DOHH2 (cell line): ENCODE measurements around the gene MTFR2.

Experiments used
- H3F3A ChIP-seq: fragments of 200-600 bp; sonication (generic), shearing (Covaris generic); 2 replicates; pipeline ENCODE4 v1.6.0; 2016; ENCODE audit warnings: antibody characterized with exemption, mild to moderate bottlenecking; ENCODE audit not compliant: control insufficient read depth, insufficient read depth
- H3K27ac ChIP-seq: fragments of 200-600 bp; sonication (generic); 2 replicates; pipeline ENCODE4 v1.5.1; 2014; ENCODE audit warnings: low read depth, mild to moderate bottlenecking, low read length, moderate library complexity
- H3K27me3 ChIP-seq: fragments of 200-600 bp; sonication (generic); 2 replicates; pipeline ENCODE4 v1.6.1; 2014; ENCODE audit warnings: mild to moderate bottlenecking, low read length, mixed read lengths; ENCODE audit not compliant: control insufficient read depth
- H3K36me3 ChIP-seq: fragments of 200-600 bp; sonication (generic); 2 replicates; pipeline ENCODE4 v1.6.1; 2014; ENCODE audit warnings: mild to moderate bottlenecking, low read length, moderate library complexity, mixed read lengths; ENCODE audit not compliant: control insufficient read depth
- H3K4me1 ChIP-seq: fragments of 200-600 bp; sonication (generic); 2 replicates; pipeline ENCODE4 v1.6.1; 2014; ENCODE audit warnings: mild to moderate bottlenecking, low read length, mixed read lengths; ENCODE audit not compliant: control insufficient read depth
- H3K4me2 ChIP-seq: fragments of 200-600 bp; sonication (generic); 2 replicates; pipeline ENCODE4 v1.6.0; 2014; ENCODE audit warnings: mild to moderate bottlenecking, low read length, moderate library complexity
- H3K4me3 ChIP-seq: fragments of 200-600 bp; sonication (generic); 2 replicates; pipeline ENCODE4 v1.5.1; 2014; ENCODE audit warnings: mild to moderate bottlenecking, low read length, mixed read lengths
- H3K79me2 ChIP-seq: fragments of 200-600 bp; sonication (generic); 2 replicates; pipeline ENCODE4 v1.6.1; 2014; ENCODE audit warnings: mild to moderate bottlenecking, low read length, mixed read lengths; ENCODE audit not compliant: control insufficient read depth
- H3K9me2 ChIP-seq: fragments of 200-600 bp; sonication (generic); replicated peaks from 2 replicates; pipeline ENCODE4 v1.6.1; 2014; ENCODE audit warnings: mild to moderate bottlenecking, low read length, mixed read lengths; ENCODE audit not compliant: control insufficient read depth
- H3K9me3 ChIP-seq: fragments of 200-600 bp; sonication (generic); 2 replicates; pipeline ENCODE4 v1.6.1; 2014; ENCODE audit warnings: antibody characterized with exemption, low read length, mixed read lengths; ENCODE audit not compliant: control insufficient read depth, insufficient read depth
- H4K20me1 ChIP-seq: fragments of 200-600 bp; sonication (generic); 2 replicates; pipeline ENCODE4 v1.6.0; 2014; ENCODE audit warnings: low read depth, mild to moderate bottlenecking, antibody characterized with exemption, low read length, moderate library complexity; ENCODE audit not compliant: control insufficient read depth, insufficient read depth
- EZH2phosphoT487 ChIP-seq: fragments of 200-600 bp; sonication (generic); IDR thresholded peaks from 2 replicates; pipeline ENCODE4 v1.6.1; 2017; ENCODE audit warnings: borderline replicate concordance, mild to moderate bottlenecking, antibody characterized with exemption, low read length, moderate library complexity, mixed read lengths
- TF ChIP-seq, protein P1 (sequence below): fragments of 200-600 bp; sonication (generic); IDR thresholded peaks from one replicate; pipeline ENCODE4 v1.5.1; 2014; ENCODE audit warnings: antibody characterized with exemption, mild to moderate bottlenecking, low read depth, low read length; ENCODE audit not compliant: poor library complexity, severe bottlenecking

Gene MTFR2

GRCh38 chr6:136216503-136217401 is 33.4 kb downstream of the MTFR2 start:
- Histone ChIP-seq H4K20me1 (no peaks in the 10 kb centered on the region), H3K27ac (no peak overlapping the region), H3K9me3 (no peaks in the 10 kb centered on the region), H3K4me1 (no peaks in the 10 kb centered on the region), H3K4me3 (no peak overlapping the region), H3K27me3 (no peaks in the 10 kb centered on the region), H3K36me3 (no peaks in the 10 kb centered on the region), H3K4me2 (no peak overlapping the region), H3F3A (no peaks in the 10 kb centered on the region), H3K9me2 (no peaks in the 10 kb centered on the region), H3K79me2 (no peaks in the 10 kb centered on the region)
- TF ChIP-seq EZH2phosphoT487, result no peak
- TF ChIP-seq, protein P1, sequence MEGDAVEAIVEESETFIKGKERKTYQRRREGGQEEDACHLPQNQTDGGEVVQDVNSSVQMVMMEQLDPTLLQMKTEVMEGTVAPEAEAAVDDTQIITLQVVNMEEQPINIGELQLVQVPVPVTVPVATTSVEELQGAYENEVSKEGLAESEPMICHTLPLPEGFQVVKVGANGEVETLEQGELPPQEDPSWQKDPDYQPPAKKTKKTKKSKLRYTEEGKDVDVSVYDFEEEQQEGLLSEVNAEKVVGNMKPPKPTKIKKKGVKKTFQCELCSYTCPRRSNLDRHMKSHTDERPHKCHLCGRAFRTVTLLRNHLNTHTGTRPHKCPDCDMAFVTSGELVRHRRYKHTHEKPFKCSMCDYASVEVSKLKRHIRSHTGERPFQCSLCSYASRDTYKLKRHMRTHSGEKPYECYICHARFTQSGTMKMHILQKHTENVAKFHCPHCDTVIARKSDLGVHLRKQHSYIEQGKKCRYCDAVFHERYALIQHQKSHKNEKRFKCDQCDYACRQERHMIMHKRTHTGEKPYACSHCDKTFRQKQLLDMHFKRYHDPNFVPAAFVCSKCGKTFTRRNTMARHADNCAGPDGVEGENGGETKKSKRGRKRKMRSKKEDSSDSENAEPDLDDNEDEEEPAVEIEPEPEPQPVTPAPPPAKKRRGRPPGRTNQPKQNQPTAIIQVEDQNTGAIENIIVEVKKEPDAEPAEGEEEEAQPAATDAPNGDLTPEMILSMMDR, result no peak

- TF ChIP-seq, protein P1, result no peak
- TF ChIP-seq EZH2phosphoT487, result no peak
- H3K4me3 ChIP-seq, result no peak overlapping the region
- no peak overlapping the region for H3K4me2 ChIP-seq
- H3K9me3 ChIP-seq, result no peaks in the 10 kb centered on the region
- no peaks in the 10 kb centered on the region for H3K36me3 ChIP-seq
- no peaks in the 10 kb centered on the region for H3K79me2 ChIP-seq
- no peaks in the 10 kb centered on the region for H4K20me1 ChIP-seq
- no peaks in the 10 kb centered on the region; the same call in 1 of the 2 replicates for H3K9me2 ChIP-seq
- H3K4me1 ChIP-seq, result no peaks in the 10 kb centered on the region
- H3F3A ChIP-seq, result no peaks in the 10 kb centered on the region
- H3K27me3 ChIP-seq, result no peaks in the 10 kb centered on the region
- no peak overlapping the region for H3K27ac ChIP-seq
Measured at GRCh38 chr6:136213853-136214252, 36.3 kb downstream of the MTFR2 start.

- Histone ChIP-seq H3K4me3 (no peak overlapping the region), H3K79me2 (no peaks in the 10 kb centered on the region), H3K4me1 (no peaks in the 10 kb centered on the region), H3K27me3 (no peaks in the 10 kb centered on the region), H4K20me1 (no peaks in the 10 kb centered on the region), H3K36me3 (no peaks in the 10 kb centered on the region), H3K27ac (no peak overlapping the region), H3K9me2 (no peaks in the 10 kb centered on the region; the same call in 1 of the 2 replicates), H3F3A (no peaks in the 10 kb centered on the region), H3K9me3 (no peaks in the 10 kb centered on the region), H3K4me2 (no peak overlapping the region)
- TF ChIP-seq, protein P1, result no peak
- no peak for TF ChIP-seq EZH2phosphoT487
Measured at GRCh38 chr6:136213012-136213539, 37.0 kb downstream of the MTFR2 start.
